GM18511 (cell line): ENCODE measurements around the gene MYO1B.

Source experiments
- ATAC-seq: cut with Tn5 transposase; IDR thresholded peaks from one replicate; pipeline ENCODE4 v1.9.1; 2021; ENCODE audit warnings: mild to moderate bottlenecking, moderate library complexity; ENCODE audit not compliant: unreplicated experiment

The MYO1B gene

GRCh38 chr2:191296083-191297006 is 51.1 kb downstream of the MYO1B start:
- ATAC-seq: no peak

- no peak for ATAC-seq
Measured at GRCh38 chr2:191297033-191297432, 51.8 kb downstream of the MYO1B start.

GRCh38 chr2:191298306-191298705 is 53.1 kb downstream of the MYO1B start:
- no peak for ATAC-seq

GRCh38 chr2:191299010-191299409 is 53.8 kb downstream of the MYO1B start:
- ATAC-seq: no peak

GRCh38 chr2:191299866-191300265 is 54.7 kb downstream of the MYO1B start:
- no peak for ATAC-seq

- no peak for ATAC-seq
Measured at GRCh38 chr2:191301971-191302370, 56.8 kb downstream of the MYO1B start.

- ATAC-seq: peak; percentile 76
Measured at GRCh38 chr2:191302459-191303139, 57.4 kb downstream of the MYO1B start.

- no peak for ATAC-seq
Measured at GRCh38 chr2:191303140-191304005, 58.2 kb downstream of the MYO1B start.

GRCh38 chr2:191304939-191305875 is 60.0 kb downstream of the MYO1B start:
- no peak for ATAC-seq

GRCh38 chr2:191308026-191308425 is 62.8 kb downstream of the MYO1B start:
- no peak for ATAC-seq

- ATAC-seq: no peak
Measured at GRCh38 chr2:191311156-191311555, 66.0 kb downstream of the MYO1B start.

- ATAC-seq: no peak
Measured at GRCh38 chr2:191311627-191312026, 66.4 kb downstream of the MYO1B start.

GRCh38 chr2:191312163-191312562 is 67.0 kb downstream of the MYO1B start:
- no peak for ATAC-seq

GRCh38 chr2:191312662-191313061 is 67.5 kb downstream of the MYO1B start:
- no peak for ATAC-seq

GRCh38 chr2:191314697-191315364 is 69.6 kb downstream of the MYO1B start:
- no peak for ATAC-seq

GRCh38 chr2:191315365-191315752 is 70.2 kb downstream of the MYO1B start:
- no peak for ATAC-seq

- ATAC-seq: no peak
Measured at GRCh38 chr2:191316246-191316994, 71.2 kb downstream of the MYO1B start.

- ATAC-seq: no peak
Measured at GRCh38 chr2:191318037-191318728, 73.0 kb downstream of the MYO1B start.
